Gastrocnemius medialis (tissue), 4 donors: ENCODE data around the gene FHOD3. TPM values are rescaled to one million over a fixed set of nuclear protein-coding genes. Genes with fewer than 3 reads are reported as not detected.

ENCODE experiments used
- ATAC-seq, 2 donors: fragments of 150-250 bp; one replicate each; pipeline ENCODE4 v1.9.1; 2016
- DNase-seq, 2 donors: peaks; one replicate each; pipeline ENCODE4 v3.0.0-alpha.2; 2019
- H3K27ac ChIP-seq, 4 donors: fragments of 200-600 bp; sonication (generic); 1 replicate in 1 of 4; 2 replicates in 3 of 4; pipeline ENCODE4 v1.5.1; 2016 to 2018; ENCODE audit warnings: mild to moderate bottlenecking in 2 of 4, moderate library complexity in 1 of 4
- H3K27me3 ChIP-seq, 3 donors: fragments of 200-600 bp; sonication (generic) in 2 of 3; 1 replicate in 1 of 3; 2 replicates in 2 of 3; pipeline versions ENCODE4 v1.5.1 to v1.6.0; 2016 to 2019; ENCODE audit warnings: mild to moderate bottlenecking in 1 of 3, moderate library complexity in 1 of 3
- H3K36me3 ChIP-seq, 2 donors: fragments of 200-600 bp; sonication (generic) in 1 of 2; one replicate each; pipeline ENCODE4 v1.5.1; 2017 to 2018
- H3K4me1 ChIP-seq, 2 donors: fragments of 200-600 bp; sonication (generic) in 1 of 2; one replicate each; pipeline ENCODE4 v1.5.1; 2016 to 2017; ENCODE audit warnings: mild to moderate bottlenecking in 2 of 2
- H3K4me3 ChIP-seq, 4 donors: fragments of 200-600 bp; sonication (generic) in 3 of 4; 1 replicate in 1 of 4; 2 replicates in 3 of 4; pipeline ENCODE4 v1.5.1; 2016 to 2019; ENCODE audit warnings: mild to moderate bottlenecking in 2 of 4
- H3K9me3 ChIP-seq, 3 donors: fragments of 200-600 bp; sonication (generic) in 2 of 3; 1 replicate in 1 of 3; 2 replicates in 2 of 3; pipeline ENCODE4 v1.5.1; 2016 to 2019
- POLR2A ChIP-seq, 2 donors: fragments of 450-650 bp; IDR thresholded peaks; one replicate each; pipeline ENCODE4 v1.6.1; 2017; ENCODE audit warnings: antibody characterized with exemption in 2 of 2, mild to moderate bottlenecking in 2 of 2, moderate library complexity in 2 of 2
- in situ Hi-C, 4 donors: fragments of 200-750 bp; cut with MboI; loops; one replicate each; pipeline versions ENCODE4 v1.15.0 to v1.8.0; 2017; ENCODE audit warnings: low sequenced_read_pairs in 4 of 4
- intact Hi-C: fragments of 100-400 bp; cut with DNase I; formaldehyde crosslinking; loops from one replicate; pipeline ENCODE4 v1.15.1; 2023; ENCODE audit warnings: low total_unique reads
- total RNA-seq, 4 donors: library from RNA; depleted of rRNA; stranded (reverse); fragments of >200 nt; gene quantifications; one replicate each; pipeline versions ENCODE4 v1.1.0 to v1.2.3, GENCODE V29; 2016
- TF ChIP-seq, protein P1 (sequence below), 5 experiments: fragments of 450-650 bp in 3 of 5; fragments of 200-600 bp in 2 of 5; sonication (generic) in 2 of 5; IDR thresholded peaks in 4 of 5; conservative IDR thresholded peaks in 1 of 5; 1 replicate in 4 of 5; 2 replicates in 1 of 5; pipeline ENCODE4 v1.5.1; 2016 to 2019; ENCODE audit warnings: antibody characterized with exemption in 5 of 5, mild to moderate bottlenecking in 3 of 5, moderate library complexity in 3 of 5

The FHOD3 gene
- total RNA-seq, 4 donors from 2014 or later = 10.0 to 32.5 (median 17.0) TPM

- Histone ChIP-seq H3K4me1 (peaks cover 9 to 11% of the 10 kb centered on the region in 2 donors), H3K4me3 (no peak overlapping the region), H3K36me3 (no peaks in the 10 kb centered on the region), H3K27ac (no peak overlapping the region), H3K27me3 (no peaks in the 10 kb centered on the region), H3K9me3 (no peaks in the 10 kb centered on the region)
- no peak for ATAC-seq
- intact Hi-C loops (no loop called here), in situ Hi-C loops (no loop called here)
- no peak for TF ChIP-seq POLR2A (IDR thresholded peaks at IDR 0.05)
- TF ChIP-seq, protein P1, sequence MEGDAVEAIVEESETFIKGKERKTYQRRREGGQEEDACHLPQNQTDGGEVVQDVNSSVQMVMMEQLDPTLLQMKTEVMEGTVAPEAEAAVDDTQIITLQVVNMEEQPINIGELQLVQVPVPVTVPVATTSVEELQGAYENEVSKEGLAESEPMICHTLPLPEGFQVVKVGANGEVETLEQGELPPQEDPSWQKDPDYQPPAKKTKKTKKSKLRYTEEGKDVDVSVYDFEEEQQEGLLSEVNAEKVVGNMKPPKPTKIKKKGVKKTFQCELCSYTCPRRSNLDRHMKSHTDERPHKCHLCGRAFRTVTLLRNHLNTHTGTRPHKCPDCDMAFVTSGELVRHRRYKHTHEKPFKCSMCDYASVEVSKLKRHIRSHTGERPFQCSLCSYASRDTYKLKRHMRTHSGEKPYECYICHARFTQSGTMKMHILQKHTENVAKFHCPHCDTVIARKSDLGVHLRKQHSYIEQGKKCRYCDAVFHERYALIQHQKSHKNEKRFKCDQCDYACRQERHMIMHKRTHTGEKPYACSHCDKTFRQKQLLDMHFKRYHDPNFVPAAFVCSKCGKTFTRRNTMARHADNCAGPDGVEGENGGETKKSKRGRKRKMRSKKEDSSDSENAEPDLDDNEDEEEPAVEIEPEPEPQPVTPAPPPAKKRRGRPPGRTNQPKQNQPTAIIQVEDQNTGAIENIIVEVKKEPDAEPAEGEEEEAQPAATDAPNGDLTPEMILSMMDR (IDR thresholded peaks at IDR 0.05 in 4 of 5, conservative IDR thresholded peaks at IDR 0.05 in 1 of 5) = no peak
- no peak for DNase-seq
These were observed 30.1 kb downstream of the FHOD3 start for GRCh38 chr18:36327352-36328316.

DNA sequence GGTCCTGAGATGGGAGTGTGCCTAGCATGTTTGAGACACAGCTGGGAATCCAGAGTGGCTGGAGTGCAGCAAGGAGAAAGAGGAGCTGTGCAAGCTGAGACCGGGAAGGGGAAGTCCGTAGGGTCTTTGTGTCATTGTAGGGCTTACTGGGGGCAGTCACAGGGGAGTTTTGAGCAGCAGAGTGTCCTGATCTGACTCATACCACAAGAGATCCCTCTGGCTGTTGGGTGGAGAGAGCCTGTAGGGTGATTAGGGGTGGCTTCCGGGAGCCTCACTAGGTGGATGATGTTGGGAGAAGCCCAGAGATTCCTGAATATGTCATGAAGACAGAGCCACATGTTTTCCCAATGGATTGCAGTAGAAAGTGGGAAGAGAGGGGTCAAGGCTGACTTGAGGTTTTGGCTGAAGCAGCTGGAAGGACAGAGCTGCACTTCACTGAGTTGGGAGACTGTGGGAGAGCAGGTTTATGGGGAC is 30.9 kb downstream of the FHOD3 start:
- H3K36me3 ChIP-seq = no peaks in the 10 kb centered on the region
- H3K4me1 ChIP-seq = peaks cover 9 to 11% of the 10 kb centered on the region in 2 donors
- TF ChIP-seq POLR2A (IDR thresholded peaks at IDR 0.05) = no peak
- TF ChIP-seq, protein P1 (IDR thresholded peaks at IDR 0.05 in 4 of 5, conservative IDR thresholded peaks at IDR 0.05 in 1 of 5) = no peak
- in situ Hi-C loops = no loop called here
- DNase-seq = no peak
- H3K4me3 ChIP-seq = no peak overlapping the region
- intact Hi-C loops = no loop called here
- no peaks in the 10 kb centered on the region for H3K27me3 ChIP-seq
- no peak overlapping the region for H3K27ac ChIP-seq
- H3K9me3 ChIP-seq = no peaks in the 10 kb centered on the region
- ATAC-seq = no peak

- DNase-seq (no peak), ATAC-seq (no peak)
- Histone ChIP-seq H3K9me3 (no peaks in the 10 kb centered on the region), H3K27ac (no peak overlapping the region), H3K4me3 (no peak overlapping the region), H3K36me3 (no peaks in the 10 kb centered on the region), H3K4me1 (peaks cover 9 to 11% of the 10 kb centered on the region in 2 donors), H3K27me3 (no peaks in the 10 kb centered on the region)
- in situ Hi-C loops = no loop called here
- intact Hi-C loops = no loop called here
- TF ChIP-seq, protein P1 (IDR thresholded peaks at IDR 0.05 in 4 of 5, conservative IDR thresholded peaks at IDR 0.05 in 1 of 5) = no peak
- no peak for TF ChIP-seq POLR2A (IDR thresholded peaks at IDR 0.05)
These were observed 31.4 kb downstream of the FHOD3 start for GRCh38 chr18:36328916-36329315.

DNA sequence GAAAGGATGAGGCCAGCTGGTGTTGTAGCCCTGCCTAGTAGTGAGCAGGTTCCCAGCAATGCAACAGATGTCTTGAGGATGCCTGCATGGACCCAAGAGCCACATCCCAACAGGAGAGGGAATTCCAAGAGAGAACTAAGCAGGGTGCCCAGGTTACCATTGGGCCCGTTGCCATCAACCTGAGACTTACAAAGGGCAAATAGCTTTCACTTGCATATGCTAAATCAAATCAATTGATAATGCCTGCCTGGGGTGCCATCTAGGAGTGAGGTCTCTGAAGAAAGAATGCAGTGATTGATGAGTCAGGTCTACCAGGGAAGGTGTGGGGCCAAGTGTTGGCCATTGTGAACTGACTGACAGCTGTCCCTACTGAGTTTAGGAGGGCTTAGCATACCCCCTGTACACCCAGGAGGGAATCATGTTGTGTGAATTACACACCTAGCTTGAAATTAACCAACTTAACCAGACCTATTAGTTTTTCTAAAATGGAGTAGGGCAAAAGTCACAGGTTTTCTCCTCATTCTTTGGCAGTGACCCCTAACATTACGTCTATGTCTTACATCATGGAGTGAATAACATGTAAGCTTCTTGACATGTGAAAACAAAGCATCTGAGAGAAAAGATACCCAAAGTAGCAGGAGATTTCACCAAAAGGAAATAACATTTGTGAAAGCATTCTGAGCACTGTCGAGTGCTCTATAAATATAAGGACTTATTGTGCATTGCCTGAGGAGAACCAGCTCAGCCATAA is 32.3 kb downstream of the FHOD3 start:
- no peaks in the 10 kb centered on the region for H3K27me3 ChIP-seq
- H3K4me1 ChIP-seq = peaks cover 9 to 11% of the 10 kb centered on the region in 2 donors

More for the DNA sequence above, 32.3 kb downstream of the FHOD3 start:
- no peaks in the 10 kb centered on the region for H3K36me3 ChIP-seq
- H3K4me3 ChIP-seq = no peak overlapping the region
- no peaks in the 10 kb centered on the region for H3K9me3 ChIP-seq
- no peak overlapping the region for H3K27ac ChIP-seq
- in situ Hi-C loops (no loop called here), intact Hi-C loops (no loop called here)
- ATAC-seq = no peak
- TF ChIP-seq, protein P1 (IDR thresholded peaks at IDR 0.05 in 4 of 5, conservative IDR thresholded peaks at IDR 0.05 in 1 of 5) = no peak
- TF ChIP-seq POLR2A (IDR thresholded peaks at IDR 0.05) = no peak
- no peak for DNase-seq
